Measurements from ENCODE around the gene PFKFB4.

DNA sequence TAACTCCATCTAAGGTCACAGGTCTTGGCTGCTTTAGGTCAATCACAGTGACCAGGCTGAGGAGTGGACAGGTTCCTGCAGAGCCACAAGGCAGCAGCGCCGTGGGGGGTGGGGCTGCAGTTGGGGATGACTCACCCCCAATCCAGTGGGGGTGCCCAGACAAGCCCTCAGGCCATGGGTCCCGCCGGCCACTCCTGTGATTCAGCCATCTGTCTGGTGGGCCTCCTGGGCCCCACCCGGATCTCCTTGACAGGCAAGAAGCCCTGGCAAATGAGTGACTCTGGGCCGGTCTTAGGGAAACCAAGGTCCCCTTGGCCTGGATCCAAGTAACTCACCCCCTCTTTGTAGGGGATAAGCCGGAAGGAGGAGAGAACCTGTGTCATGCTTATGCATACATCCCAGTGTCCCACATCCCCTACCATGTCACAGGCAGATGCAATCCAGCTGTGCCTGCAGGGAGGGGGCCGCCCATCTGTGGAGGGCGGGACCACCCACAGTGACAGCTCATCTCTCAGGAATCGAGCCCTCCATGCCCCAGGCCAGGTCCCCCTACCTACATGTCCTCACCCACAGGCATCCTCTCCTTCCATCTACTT, 39.0 kb upstream of the PFKFB4 start:
- TF ChIP-seq CTCF (IDR thresholded peaks at IDR 0.05 in 2 of 3, conservative IDR thresholded peaks at IDR 0.05 in 1 of 3; ENCODE audit: control insufficient read depth in 2 of 3, extremely low read depth in 1 of 3, insufficient read depth in 1 of 3, low read depth in 3 of 3, low read length in 3 of 3) (no peak), SREBF1 (IDR thresholded peaks at IDR 0.05; ENCODE audit: low read length) (no peak), WRNIP1 (IDR thresholded peaks at IDR 0.05; ENCODE audit: borderline replicate concordance, low read depth, low read length) (no peak), NR2F1 (conservative IDR thresholded peaks at IDR 0.05) (peak; percentile 30; the same call in 1 of the 2 replicates), YY1 (IDR thresholded peaks at IDR 0.05; ENCODE audit: low read depth, low read length) (no peak), E2F4 (IDR thresholded peaks at IDR 0.05; ENCODE audit: low read depth, low read length) (no peak)
- TF ChIP-seq, protein P1, sequence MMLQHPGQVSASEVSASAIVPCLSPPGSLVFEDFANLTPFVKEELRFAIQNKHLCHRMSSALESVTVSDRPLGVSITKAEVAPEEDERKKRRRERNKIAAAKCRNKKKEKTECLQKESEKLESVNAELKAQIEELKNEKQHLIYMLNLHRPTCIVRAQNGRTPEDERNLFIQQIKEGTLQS (IDR thresholded peaks at IDR 0.05; ENCODE audit: borderline replicate concordance, extremely low read depth, low read depth, low read length) = no peak
- TF ChIP-seq, protein P2, sequence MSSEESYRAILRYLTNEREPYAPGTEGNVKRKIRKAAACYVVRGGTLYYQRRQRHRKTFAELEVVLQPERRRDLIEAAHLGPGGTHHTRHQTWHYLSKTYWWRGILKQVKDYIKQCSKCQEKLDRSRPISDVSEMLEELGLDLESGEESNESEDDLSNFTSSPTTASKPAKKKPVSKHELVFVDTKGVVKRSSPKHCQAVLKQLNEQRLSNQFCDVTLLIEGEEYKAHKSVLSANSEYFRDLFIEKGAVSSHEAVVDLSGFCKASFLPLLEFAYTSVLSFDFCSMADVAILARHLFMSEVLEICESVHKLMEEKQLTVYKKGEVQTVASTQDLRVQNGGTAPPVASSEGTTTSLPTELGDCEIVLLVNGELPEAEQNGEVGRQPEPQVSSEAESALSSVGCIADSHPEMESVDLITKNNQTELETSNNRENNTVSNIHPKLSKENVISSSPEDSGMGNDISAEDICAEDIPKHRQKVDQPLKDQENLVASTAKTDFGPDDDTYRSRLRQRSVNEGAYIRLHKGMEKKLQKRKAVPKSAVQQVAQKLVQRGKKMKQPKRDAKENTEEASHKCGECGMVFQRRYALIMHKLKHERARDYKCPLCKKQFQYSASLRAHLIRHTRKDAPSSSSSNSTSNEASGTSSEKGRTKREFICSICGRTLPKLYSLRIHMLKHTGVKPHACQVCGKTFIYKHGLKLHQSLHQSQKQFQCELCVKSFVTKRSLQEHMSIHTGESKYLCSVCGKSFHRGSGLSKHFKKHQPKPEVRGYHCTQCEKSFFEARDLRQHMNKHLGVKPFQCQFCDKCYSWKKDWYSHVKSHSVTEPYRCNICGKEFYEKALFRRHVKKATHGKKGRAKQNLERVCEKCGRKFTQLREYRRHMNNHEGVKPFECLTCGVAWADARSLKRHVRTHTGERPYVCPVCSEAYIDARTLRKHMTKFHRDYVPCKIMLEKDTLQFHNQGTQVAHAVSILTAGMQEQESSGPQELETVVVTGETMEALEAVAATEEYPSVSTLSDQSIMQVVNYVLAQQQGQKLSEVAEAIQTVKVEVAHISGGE (CRISPR knock-in tag; IDR thresholded peaks at IDR 0.05) = no peak
- TF ChIP-seq, protein P3, sequence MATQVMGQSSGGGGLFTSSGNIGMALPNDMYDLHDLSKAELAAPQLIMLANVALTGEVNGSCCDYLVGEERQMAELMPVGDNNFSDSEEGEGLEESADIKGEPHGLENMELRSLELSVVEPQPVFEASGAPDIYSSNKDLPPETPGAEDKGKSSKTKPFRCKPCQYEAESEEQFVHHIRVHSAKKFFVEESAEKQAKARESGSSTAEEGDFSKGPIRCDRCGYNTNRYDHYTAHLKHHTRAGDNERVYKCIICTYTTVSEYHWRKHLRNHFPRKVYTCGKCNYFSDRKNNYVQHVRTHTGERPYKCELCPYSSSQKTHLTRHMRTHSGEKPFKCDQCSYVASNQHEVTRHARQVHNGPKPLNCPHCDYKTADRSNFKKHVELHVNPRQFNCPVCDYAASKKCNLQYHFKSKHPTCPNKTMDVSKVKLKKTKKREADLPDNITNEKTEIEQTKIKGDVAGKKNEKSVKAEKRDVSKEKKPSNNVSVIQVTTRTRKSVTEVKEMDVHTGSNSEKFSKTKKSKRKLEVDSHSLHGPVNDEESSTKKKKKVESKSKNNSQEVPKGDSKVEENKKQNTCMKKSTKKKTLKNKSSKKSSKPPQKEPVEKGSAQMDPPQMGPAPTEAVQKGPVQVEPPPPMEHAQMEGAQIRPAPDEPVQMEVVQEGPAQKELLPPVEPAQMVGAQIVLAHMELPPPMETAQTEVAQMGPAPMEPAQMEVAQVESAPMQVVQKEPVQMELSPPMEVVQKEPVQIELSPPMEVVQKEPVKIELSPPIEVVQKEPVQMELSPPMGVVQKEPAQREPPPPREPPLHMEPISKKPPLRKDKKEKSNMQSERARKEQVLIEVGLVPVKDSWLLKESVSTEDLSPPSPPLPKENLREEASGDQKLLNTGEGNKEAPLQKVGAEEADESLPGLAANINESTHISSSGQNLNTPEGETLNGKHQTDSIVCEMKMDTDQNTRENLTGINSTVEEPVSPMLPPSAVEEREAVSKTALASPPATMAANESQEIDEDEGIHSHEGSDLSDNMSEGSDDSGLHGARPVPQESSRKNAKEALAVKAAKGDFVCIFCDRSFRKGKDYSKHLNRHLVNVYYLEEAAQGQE (IDR thresholded peaks at IDR 0.05; ENCODE audit: low read depth, low read length) = no peak
